H1 (cell line): ENCODE results near the gene PIGL. TPM values are rescaled to one million over a fixed set of nuclear protein-coding genes. Genes with fewer than 3 reads are reported as not detected.

Experiments used
- CTCF ChIA-PET: fragments of 300-600 bp; sonication (Branson Sonifier 250); formaldehyde crosslinking; loops from one replicate; lab custom pipeline; 2021; ENCODE audit not compliant: partially characterized antibody; lab: Charles Lee
- POLR2A ChIA-PET: fragments of 300-600 bp; sonication (Branson Sonifier 250); formaldehyde crosslinking; loops from one replicate; lab custom pipeline; 2021; ENCODE audit warnings: inconsistent platforms; ENCODE audit not compliant: partially characterized antibody; lab: Charles Lee
- DNase-seq, 2 experiments: peaks; one replicate each; pipeline versions ENCODE4 v3.0.0 to v3.0.0-alpha.2; 2010 to 2022; ENCODE audit warnings: low spot score in 2 of 2, low read depth in 1 of 2, mixed read lengths in 1 of 2
- FAIRE-seq: peaks from 2 replicates; lab custom pipeline; 2011; peaks lifted over from hg19 to GRCh38; lab: Jason Lieb, UNC
- H2AFZ ChIP-seq: 2 replicates; pipeline ENCODE4 v1.8.1; 2012; ENCODE audit warnings: low read length, inconsistent platforms
- H2AK5ac ChIP-seq: 2 replicates; pipeline ENCODE4 v1.6.1; 2013; ENCODE audit warnings: low read depth, low read length
- H2BK120ac ChIP-seq: replicated peaks from 2 replicates; pipeline ENCODE3; 2013; ENCODE audit warnings: low read depth, low read length, inconsistent platforms
- H2BK12ac ChIP-seq: 2 replicates; pipeline ENCODE4 v1.6.1; 2013; ENCODE audit warnings: low read depth, low read length
- H2BK15ac ChIP-seq: 2 replicates; pipeline ENCODE4 v1.6.1; 2013; ENCODE audit warnings: low read length
- H2BK20ac ChIP-seq: 2 replicates; pipeline ENCODE4 v1.6.1; 2013; ENCODE audit warnings: low read length
- H2BK5ac ChIP-seq: 2 replicates; pipeline ENCODE4 v1.6.1; 2013; ENCODE audit warnings: low read depth, low read length
- H3K14ac ChIP-seq: 2 replicates; pipeline ENCODE4 v1.6.1; 2013; ENCODE audit warnings: inconsistent platforms; ENCODE audit not compliant: insufficient read length
- H3K18ac ChIP-seq: 2 replicates; pipeline ENCODE4 v1.6.1; 2013; ENCODE audit warnings: low read length; ENCODE audit errors: extremely low read depth
- H3K23ac ChIP-seq: 2 replicates; pipeline ENCODE4 v1.6.1; 2013; ENCODE audit warnings: inconsistent platforms; ENCODE audit not compliant: insufficient read length
- H3K23me2 ChIP-seq: 2 replicates; pipeline ENCODE4 v1.6.1; 2013; ENCODE audit warnings: low read depth, low read length
- H3K27ac ChIP-seq: 2 replicates; pipeline ENCODE4 v1.6.1; 2011; ENCODE audit warnings: low read depth, low read length, inconsistent platforms
- H3K27me3 ChIP-seq, 4 experiments: replicated peaks in 1 of 4; 1 replicate in 1 of 4; 2 replicates in 3 of 4; pipeline versions ENCODE4 v1.6.1 to v1.8.1; 2011 to 2013; ENCODE audit warnings: low read length in 3 of 4, mild to moderate bottlenecking in 3 of 4, inconsistent platforms in 2 of 4, mixed read lengths in 2 of 4, moderate library complexity in 1 of 4; ENCODE audit not compliant: control insufficient read depth in 3 of 4, insufficient read depth in 3 of 4; ENCODE audit errors: extremely low read depth in 1 of 4
- H3K36me3 ChIP-seq, 4 experiments: 2 replicates each; pipeline versions ENCODE4 v1.6.1 to v1.8.1; 2011 to 2013; ENCODE audit warnings: mild to moderate bottlenecking in 4 of 4, low read length in 3 of 4, moderate library complexity in 2 of 4, control low read depth in 1 of 4, inconsistent platforms in 1 of 4; ENCODE audit not compliant: insufficient read depth in 4 of 4, control insufficient read depth in 2 of 4
- H3K4ac ChIP-seq: replicated peaks from 2 replicates; pipeline ENCODE3; 2013; ENCODE audit warnings: low read length, low read depth, mixed read lengths, inconsistent platforms; ENCODE audit not compliant: insufficient read length
- H3K4me1 ChIP-seq, 4 experiments: replicated peaks in 1 of 4; 1 replicate in 1 of 4; 2 replicates in 3 of 4; pipeline versions ENCODE4 v1.6.1 to v1.8.1; 2011 to 2013; ENCODE audit warnings: low read length in 3 of 4, inconsistent platforms in 2 of 4, mixed read lengths in 1 of 4; ENCODE audit not compliant: insufficient read depth in 4 of 4, control insufficient read depth in 3 of 4
- H3K4me2 ChIP-seq, 2 experiments: 2 replicates each; pipeline versions ENCODE4 v1.6.1 to v1.8.1; 2011 to 2013; ENCODE audit warnings: low read depth in 2 of 2, low read length in 2 of 2, control low read depth in 1 of 2, inconsistent platforms in 1 of 2, mild to moderate bottlenecking in 1 of 2; ENCODE audit not compliant: insufficient read depth in 1 of 2
- H3K4me3 ChIP-seq, 4 experiments: fragments of 200-600, 300-600 bp in 1 of 4; sonication (generic), shearing (Covaris generic), sonication (Bioruptor Twin) in 1 of 4; 2 replicates each; pipeline versions ENCODE4 v1.5.1 to v1.8.1; 2011 to 2016; ENCODE audit warnings: low read length in 4 of 4, low read depth in 3 of 4, control low read depth in 2 of 4, inconsistent platforms in 2 of 4, mild to moderate bottlenecking in 2 of 4, mixed read lengths in 1 of 4, moderate library complexity in 1 of 4; ENCODE audit not compliant: insufficient read depth in 2 of 4; ENCODE audit errors: extremely low read depth in 1 of 4
- H3K56ac ChIP-seq: replicated peaks from 2 replicates; pipeline ENCODE3; 2013; ENCODE audit warnings: low read depth, mild to moderate bottlenecking, mixed read lengths, low read length, inconsistent platforms; ENCODE audit not compliant: insufficient read length
- H3K79me1 ChIP-seq: 2 replicates; pipeline ENCODE4 v1.6.1; 2013; ENCODE audit warnings: low read depth, low read length, control low read depth
- H3K79me2 ChIP-seq, 2 experiments: 2 replicates each; pipeline versions ENCODE4 v1.6.1 to v1.8.1; 2012 to 2013; ENCODE audit warnings: low read length in 2 of 2, mild to moderate bottlenecking in 2 of 2, inconsistent platforms in 1 of 2; ENCODE audit not compliant: insufficient read depth in 2 of 2, control insufficient read depth in 1 of 2
- H3K9ac ChIP-seq, 4 experiments: replicated peaks in 1 of 4; 1 replicate in 1 of 4; 2 replicates in 3 of 4; pipeline versions ENCODE4 v1.6.1 to v1.8.1; 2011 to 2013; ENCODE audit warnings: low read depth in 3 of 4, low read length in 3 of 4, control low read depth in 2 of 4, mild to moderate bottlenecking in 2 of 4, moderate library complexity in 2 of 4, inconsistent platforms in 1 of 4; ENCODE audit errors: extremely low read depth in 1 of 4
- H3K9me3 ChIP-seq, 2 experiments: 2 replicates each; pipeline versions ENCODE4 v1.6.1 to v1.8.1; 2012 to 2013; ENCODE audit warnings: mild to moderate bottlenecking in 2 of 2, moderate library complexity in 2 of 2, control low read depth in 1 of 2, inconsistent platforms in 1 of 2, low read depth in 1 of 2, low read length in 1 of 2, mixed read lengths in 1 of 2; ENCODE audit not compliant: insufficient read depth in 2 of 2
- H4K20me1 ChIP-seq, 2 experiments: replicated peaks in 1 of 2; 2 replicates each; pipeline versions ENCODE3 to v1.8.1; 2011 to 2013; ENCODE audit warnings: inconsistent platforms in 2 of 2, low read length in 2 of 2, mild to moderate bottlenecking in 1 of 2; ENCODE audit not compliant: insufficient read depth in 2 of 2, control insufficient read depth in 1 of 2
- H4K5ac ChIP-seq: 2 replicates; pipeline ENCODE4 v1.6.1; 2013; ENCODE audit warnings: low read length, low read depth, mixed read lengths, inconsistent platforms; ENCODE audit not compliant: insufficient read length
- H4K8ac ChIP-seq: 2 replicates; pipeline ENCODE4 v1.8.0; 2013; ENCODE audit warnings: mild to moderate bottlenecking, moderate library complexity, low read length, inconsistent platforms; ENCODE audit not compliant: insufficient read depth; ENCODE audit errors: extremely low read depth
- H4K91ac ChIP-seq: replicated peaks from 2 replicates; pipeline ENCODE3; 2013; ENCODE audit warnings: low read length, mixed read lengths, inconsistent platforms; ENCODE audit not compliant: insufficient read length
- HDAC2 ChIP-seq, 2 experiments: fragments of 300-600 bp in 1 of 2; sonication (generic) in 1 of 2; IDR thresholded peaks; 2 replicates each; pipeline ENCODE4 v1.6.1; 2011 to 2012; ENCODE audit warnings: low read depth in 2 of 2, low read length in 2 of 2, mild to moderate bottlenecking in 2 of 2, moderate library complexity in 2 of 2, borderline replicate concordance in 1 of 2, inconsistent platforms in 1 of 2
- MAFK ChIP-seq: IDR thresholded peaks from 2 replicates; pipeline ENCODE4 v1.6.1; 2012; ENCODE audit warnings: low read depth, mild to moderate bottlenecking, improper control_type of control experiment, low read length
- PHF8 ChIP-seq: fragments of 200-600 bp; sonication (generic); conservative IDR thresholded peaks from 2 replicates; pipeline ENCODE4 v1.7.1; 2012; ENCODE audit warnings: low read depth, mild to moderate bottlenecking, inconsistent platforms, low read length, moderate library complexity
- POU5F1 ChIP-seq: IDR thresholded peaks from 2 replicates; pipeline ENCODE4 v1.6.1; 2011; ENCODE audit warnings: low read depth, mild to moderate bottlenecking, low read length, moderate library complexity
- WGBS, 2 experiments: shearing (Covaris generic) in 1 of 2; methylation state at CpG; one replicate each; pipeline versions ENCODE4 v1.1.6 to v1.1.7; 2013 to 2015; ENCODE audit warnings: low lambda C conversion rate in 2 of 2, mixed read lengths in 2 of 2, inconsistent platforms in 1 of 2, low coverage in 1 of 2, missing lambda C conversion rate in 1 of 2; ENCODE audit not compliant: insufficient replicate concordance in 2 of 2, insufficient coverage in 1 of 2, insufficient read length in 1 of 2; ENCODE audit errors: extremely low coverage in 1 of 2, missing lambda C conversion rate in 1 of 2; 5-methylcytosine and 5-hydroxymethylcytosine counted together
- polyA plus RNA-seq, 7 experiments: library from polyadenylated mRNA; depleted of rRNA in 3 of 7; stranded (reverse) in 5 of 7; unstranded in 2 of 7; fragments of >200 nt in 5 of 7; fragments of 200-250 nt in 2 of 7; gene quantifications; 1 replicate in 5 of 7; 2 replicates in 1 of 7; 4 replicates in 1 of 7; pipeline versions ENCODE4 v1.2.1 to v1.2.3, GENCODE V29; 2011 to 2013; ENCODE audit warnings: missing spikeins in 2 of 7, mixed read lengths in 2 of 7
- total RNA-seq: library from RNA; stranded (reverse); fragmentation: NEBNext Ultra II Directional; extraction: Animal tissue kit (Norgen Biotek cat#: 25700); gene quantifications from 2 replicates; pipeline ENCODE4 v1.2.1, GENCODE V29; 2021

PIGL gene
- total and polyA plus RNA-seq, 2 of the 8 experiments (the other 6 are each of a cell fraction or from before 2014, with no cell fraction given): 28.4 to 30.8 TPM

DNA sequence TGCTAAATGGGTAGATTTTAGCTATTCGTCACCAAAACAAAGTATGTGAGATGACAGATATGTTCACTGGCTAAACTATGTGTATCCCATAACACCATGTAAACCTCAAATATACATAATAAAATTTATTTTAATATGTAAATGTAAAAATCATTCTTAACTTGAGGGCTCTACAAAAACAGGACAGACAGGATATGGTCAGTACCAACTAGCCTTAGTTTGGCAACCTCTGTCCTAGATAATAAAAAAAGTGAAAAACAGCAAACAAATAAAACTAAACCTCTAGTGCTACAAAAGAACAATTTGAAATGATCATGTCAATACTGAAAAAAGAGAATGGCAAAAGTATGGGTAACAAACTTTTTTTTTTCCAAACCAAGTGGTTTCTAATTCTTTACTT lies 35.4 kb upstream of the PIGL start:
- Histone ChIP-seq H3K4me3 (no peak overlapping the region), H2BK12ac (no peak overlapping the region), H3K4me1 (no peaks in the 10 kb centered on the region), H3K27me3 (no peaks in the 10 kb centered on the region), H2BK5ac (no peak overlapping the region), H2BK20ac (no peak overlapping the region), H3K23ac (no peak overlapping the region), H3K14ac (no peak overlapping the region), H3K79me1 (no peaks in the 10 kb centered on the region), H3K23me2 (no peaks in the 10 kb centered on the region), H2AFZ (no peak overlapping the region), H4K20me1 (no peaks in the 10 kb centered on the region), H3K56ac (no peak overlapping the region), H3K27ac (no peak overlapping the region), H3K36me3 (peaks cover 0 to 7% (median 2%) of the 10 kb centered on the region in 4 experiments; a peak in 3 of 8 replicates), H2BK15ac (no peak overlapping the region), H3K18ac (no peak overlapping the region), H2AK5ac (no peak overlapping the region), H3K9me3 (no peaks in the 10 kb centered on the region), H3K9ac (no peak overlapping the region), H4K8ac (no peak overlapping the region), H3K4ac (no peak overlapping the region), H2BK120ac (no peak overlapping the region), H4K5ac (no peak overlapping the region), H4K91ac (no peak overlapping the region), H3K79me2 (peaks cover 0 to 61% of the 10 kb centered on the region in 2 experiments; a peak in 2 of 4 replicates), H3K4me2 (no peak overlapping the region)
- ChIA-PET CTCF (no interaction called here), POLR2A (no interaction called here)
- WGBS, 2 experiments: 88% methylated on average over 1 of the region's 1 CpG; no CpG with 5 or more reads in 1 of the 2 experiments
- FAIRE-seq (no peak), DNase-seq (no peak)
- TF ChIP-seq POU5F1: no peak
- no peak for TF ChIP-seq MAFK
- TF ChIP-seq HDAC2 (IDR thresholded peaks at IDR 0.05; ENCODE audit: borderline replicate concordance in 1 of 2, low read depth in 2 of 2, low read length in 2 of 2): no peak
- TF ChIP-seq PHF8: no peak
